ENCODE results near the gene POLA1.

The POLA1 gene

GRCh38 chrX:25034889-25035288, 341.2 kb downstream of the POLA1 start:
- DNase-seq = no peak

GRCh38 chrX:25039036-25039435, 345.3 kb downstream of the POLA1 start:
- no peak for DNase-seq

DNA sequence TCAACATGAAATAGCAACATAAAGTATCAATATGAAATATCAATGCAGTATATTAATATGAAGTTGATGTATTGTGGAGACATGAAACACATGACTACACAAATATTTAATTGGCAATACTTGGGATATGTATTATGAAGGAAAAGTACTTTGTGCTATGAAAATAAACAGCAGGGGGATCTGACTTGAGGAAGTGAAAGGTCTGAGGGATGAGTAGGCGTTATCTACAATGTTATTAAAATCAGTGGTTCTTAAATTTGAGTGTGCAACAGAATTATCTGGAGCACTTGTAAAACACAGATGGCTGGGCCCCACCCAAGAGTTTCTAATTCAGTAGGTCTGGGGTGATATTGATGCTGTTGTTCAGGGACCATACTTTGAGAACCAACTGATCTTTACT, 349.5 kb downstream of the POLA1 start:
- no peak for DNase-seq

All from C1 segment of cervical spinal cord (tissue), 14 donors.